Fibroblast of lung (primary cell): ENCODE measurements around the gene PRKAG3. TPM values are rescaled to one million over a fixed set of nuclear protein-coding genes. Genes with fewer than 3 reads are reported as not detected.
A peak's percentile ranks its signal among the peaks of the same experiment; 100 is the strongest.

ENCODE experiments used
- DNase-seq, 2 donors: peaks; one replicate each; pipeline versions ENCODE4 v3.0.0 to v3.0.0-alpha.2; 2010; ENCODE audit warnings: low read depth in 2 of 2
- H2AFZ ChIP-seq: 2 replicates; pipeline ENCODE4 v1.5.1; 2012; ENCODE audit warnings: low read length, control low read depth, inconsistent platforms
- H3K27ac ChIP-seq: 2 replicates; pipeline ENCODE4 v1.5.1; 2011; ENCODE audit warnings: low read length, control low read depth; ENCODE audit not compliant: insufficient read depth
- H3K27me3 ChIP-seq: 2 replicates; pipeline ENCODE4 v1.5.1; 2011; ENCODE audit warnings: mild to moderate bottlenecking, low read length; ENCODE audit not compliant: control insufficient read depth, insufficient read depth
- H3K36me3 ChIP-seq: 2 replicates; pipeline ENCODE4 v1.5.1; 2011; ENCODE audit warnings: low read length; ENCODE audit not compliant: control insufficient read depth, insufficient read depth
- H3K4me1 ChIP-seq: 2 replicates; pipeline ENCODE4 v1.5.1; 2011; ENCODE audit warnings: low read length; ENCODE audit not compliant: control insufficient read depth, insufficient read depth; ENCODE audit errors: extremely low read depth
- H3K4me2 ChIP-seq: 2 replicates; pipeline ENCODE4 v1.5.1; 2011; ENCODE audit warnings: low read length, control low read depth; ENCODE audit not compliant: insufficient read depth; ENCODE audit errors: extremely low read depth
- H3K4me3 ChIP-seq, 4 experiments: fragments of 200-600 bp in 1 of 4; sonication (generic) in 1 of 4; replicated peaks in 1 of 4; 2 replicates each; pipeline ENCODE4 v1.5.1; 2011 to 2016; ENCODE audit warnings: low read length in 4 of 4, low read depth in 3 of 4, mild to moderate bottlenecking in 3 of 4, control low read depth in 2 of 4, inconsistent platforms in 1 of 4, mixed read lengths in 1 of 4; ENCODE audit not compliant: insufficient read depth in 1 of 4; ENCODE audit errors: control extremely low read depth in 1 of 4
- H3K79me2 ChIP-seq: 2 replicates; pipeline ENCODE4 v1.5.1; 2012; ENCODE audit warnings: mild to moderate bottlenecking, low read length, inconsistent platforms; ENCODE audit not compliant: control insufficient read depth, insufficient read depth
- H3K9ac ChIP-seq: 2 replicates; pipeline ENCODE4 v1.5.1; 2011; ENCODE audit warnings: mild to moderate bottlenecking, low read length, control low read depth; ENCODE audit not compliant: insufficient read depth
- H3K9me3 ChIP-seq: 2 replicates; pipeline ENCODE4 v1.5.1; 2012; ENCODE audit warnings: low read depth, low read length; ENCODE audit not compliant: control insufficient read depth, insufficient read depth
- H4K20me1 ChIP-seq: 2 replicates; pipeline ENCODE4 v1.5.1; 2011; ENCODE audit warnings: low read length; ENCODE audit not compliant: control insufficient read depth, insufficient read depth; ENCODE audit errors: extremely low read depth
- CTCF ChIP-seq, 2 donors: IDR thresholded peaks in 1 of 2; conservative IDR thresholded peaks in 1 of 2; 1 replicate in 1 of 2; 2 replicates in 1 of 2; pipeline ENCODE4 v1.5.1; 2011 to 2012; ENCODE audit warnings: low read length in 2 of 2, control low read depth in 1 of 2, inconsistent platforms in 1 of 2, low read depth in 1 of 2, mild to moderate bottlenecking in 1 of 2
- EZH2 ChIP-seq: IDR thresholded peaks from 2 replicates; pipeline ENCODE4 v1.5.1; 2012; ENCODE audit warnings: low read length, control low read depth, mild to moderate bottlenecking; ENCODE audit errors: missing control alignments
- polyA plus RNA-seq, 2 donors: library from polyadenylated mRNA; depleted of rRNA in 1 of 2; stranded (reverse) in 1 of 2; unstranded in 1 of 2; fragments of >200 nt; gene quantifications; 2 replicates each; pipeline ENCODE4 v1.2.1, GENCODE V29; 2011 to 2012; ENCODE audit warnings: missing spikeins in 1 of 2
- total RNA-seq: library from RNA; depleted of rRNA; stranded (reverse); fragments of >200 nt; gene quantifications from 2 replicates; pipeline ENCODE4 v1.2.1, GENCODE V29; 2014

The PRKAG3 gene
- total and polyA plus RNA-seq, 2 donors (not counting 1 experiment from before 2014, with no cell fraction given): 0.33 TPM; not detected in 1

GRCh38 chr2:218809515-218809914 lies 22.1 kb downstream of the PRKAG3 start:
- H3K4me3 ChIP-seq: no peak overlapping the region
- H3K4me1 ChIP-seq: peaks cover 3% of the 10 kb centered on the region
- no peaks in the 10 kb centered on the region for H3K36me3 ChIP-seq
- no peak overlapping the region for H3K4me2 ChIP-seq
- H3K27ac ChIP-seq: no peak overlapping the region
- H3K27me3 ChIP-seq: no peaks in the 10 kb centered on the region
- no peak for DNase-seq
- no peak overlapping the region for H3K9ac ChIP-seq
- no peak overlapping the region for H2AFZ ChIP-seq
- TF ChIP-seq EZH2 (no peak), CTCF (conservative IDR thresholded peaks at IDR 0.05 in 1 of 2, IDR thresholded peaks at IDR 0.05 in 1 of 2; ENCODE audit: low read depth in 1 of 2, low read length in 2 of 2) (no peak)
- H3K9me3 ChIP-seq: no peaks in the 10 kb centered on the region
- no peaks in the 10 kb centered on the region for H3K79me2 ChIP-seq
- H4K20me1 ChIP-seq: no peaks in the 10 kb centered on the region

- Histone ChIP-seq H3K4me1 (peaks cover 3% of the 10 kb centered on the region), H2AFZ (no peak overlapping the region), H3K4me2 (no peak overlapping the region), H3K27ac (no peak overlapping the region), H3K9ac (no peak overlapping the region), H3K79me2 (no peaks in the 10 kb centered on the region), H3K4me3 (no peak overlapping the region), H3K36me3 (no peaks in the 10 kb centered on the region), H3K9me3 (no peaks in the 10 kb centered on the region), H4K20me1 (no peaks in the 10 kb centered on the region), H3K27me3 (no peaks in the 10 kb centered on the region)
- peak in 1 of 2 donors; percentile 20 for DNase-seq
- TF ChIP-seq EZH2 (no peak), CTCF (conservative IDR thresholded peaks at IDR 0.05 in 1 of 2, IDR thresholded peaks at IDR 0.05 in 1 of 2; ENCODE audit: low read depth in 1 of 2, low read length in 2 of 2) (no peak)
Measured at GRCh38 chr2:218807626-218808025, 24.0 kb downstream of the PRKAG3 start.

- no peak for TF ChIP-seq EZH2
- TF ChIP-seq CTCF (conservative IDR thresholded peaks at IDR 0.05 in 1 of 2, IDR thresholded peaks at IDR 0.05 in 1 of 2; ENCODE audit: low read depth in 1 of 2, low read length in 2 of 2): no peak
- peak overlapping the region; percentile 49 for H3K4me2 ChIP-seq
- H3K9me3 ChIP-seq: no peaks in the 10 kb centered on the region
- no peak overlapping the region for H3K4me3 ChIP-seq
- H3K4me1 ChIP-seq: peaks cover 3% of the 10 kb centered on the region
- H2AFZ ChIP-seq: no peak overlapping the region
- no peaks in the 10 kb centered on the region for H3K27me3 ChIP-seq
- H4K20me1 ChIP-seq: no peaks in the 10 kb centered on the region
- no peak overlapping the region for H3K9ac ChIP-seq
- peak overlapping the region; percentile 68 for H3K27ac ChIP-seq
- no peaks in the 10 kb centered on the region for H3K79me2 ChIP-seq
- DNase-seq: peak; percentile 98 to 99
- no peaks in the 10 kb centered on the region for H3K36me3 ChIP-seq
Measured at GRCh38 chr2:218806346-218806978, 25.1 kb downstream of the PRKAG3 start.
